ENCODE measurements around the gene BIVM. TPM values are rescaled to one million over a fixed set of nuclear protein-coding genes. Genes with fewer than 3 reads are reported as not detected.

The BIVM gene
- total RNA-seq, 2 donors from 2014 or later, result 20.2 to 38.9 TPM

DNA sequence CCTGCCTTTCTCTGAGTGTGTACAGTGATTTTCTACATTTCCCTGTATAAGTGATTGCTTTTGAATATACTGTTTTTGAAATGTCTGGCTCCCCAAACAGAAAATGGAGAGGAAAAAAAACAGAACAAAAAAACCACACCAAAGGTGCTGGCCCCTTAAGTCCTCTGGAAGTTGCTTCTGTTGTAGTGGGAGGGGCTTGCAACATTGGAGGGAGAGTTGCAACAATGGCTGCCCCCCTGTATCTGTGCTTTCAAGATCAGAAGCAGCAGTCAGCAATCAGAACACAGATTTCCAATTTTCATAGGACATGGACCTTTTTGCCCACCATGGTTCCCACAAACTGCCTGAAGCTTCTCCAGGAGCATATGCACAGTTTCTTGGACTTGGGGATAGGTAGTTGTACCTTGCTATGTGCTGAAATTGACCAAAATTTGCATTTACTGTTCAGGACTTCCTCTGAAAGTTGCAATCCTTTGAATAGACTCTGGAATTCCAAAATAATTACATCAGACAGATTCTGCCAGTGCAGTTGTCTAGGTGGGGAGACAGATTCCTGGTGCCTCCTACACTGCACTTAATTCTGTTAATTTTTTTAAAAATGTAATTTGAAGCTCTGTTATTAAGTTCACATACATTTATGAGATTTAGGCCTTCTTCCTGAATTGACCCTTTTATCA is 13.8 kb downstream of the BIVM start:
- no peaks in the 10 kb centered on the region for H3K27me3 ChIP-seq
- H3K27ac ChIP-seq, result no peak overlapping the region
- peaks cover 27% of the 10 kb centered on the region for H3K36me3 ChIP-seq
- DNase-seq (ENCODE audit: low spot score), result no peak
- H3K9me3 ChIP-seq, result peaks cover 0 to 14% of the 10 kb centered on the region in 2 donors
- no peak overlapping the region for H3K4me3 ChIP-seq
- TF ChIP-seq, protein P1, sequence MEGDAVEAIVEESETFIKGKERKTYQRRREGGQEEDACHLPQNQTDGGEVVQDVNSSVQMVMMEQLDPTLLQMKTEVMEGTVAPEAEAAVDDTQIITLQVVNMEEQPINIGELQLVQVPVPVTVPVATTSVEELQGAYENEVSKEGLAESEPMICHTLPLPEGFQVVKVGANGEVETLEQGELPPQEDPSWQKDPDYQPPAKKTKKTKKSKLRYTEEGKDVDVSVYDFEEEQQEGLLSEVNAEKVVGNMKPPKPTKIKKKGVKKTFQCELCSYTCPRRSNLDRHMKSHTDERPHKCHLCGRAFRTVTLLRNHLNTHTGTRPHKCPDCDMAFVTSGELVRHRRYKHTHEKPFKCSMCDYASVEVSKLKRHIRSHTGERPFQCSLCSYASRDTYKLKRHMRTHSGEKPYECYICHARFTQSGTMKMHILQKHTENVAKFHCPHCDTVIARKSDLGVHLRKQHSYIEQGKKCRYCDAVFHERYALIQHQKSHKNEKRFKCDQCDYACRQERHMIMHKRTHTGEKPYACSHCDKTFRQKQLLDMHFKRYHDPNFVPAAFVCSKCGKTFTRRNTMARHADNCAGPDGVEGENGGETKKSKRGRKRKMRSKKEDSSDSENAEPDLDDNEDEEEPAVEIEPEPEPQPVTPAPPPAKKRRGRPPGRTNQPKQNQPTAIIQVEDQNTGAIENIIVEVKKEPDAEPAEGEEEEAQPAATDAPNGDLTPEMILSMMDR (IDR thresholded peaks at IDR 0.05), result no peak
- H3K4me1 ChIP-seq, result peaks cover 0 to 12% of the 10 kb centered on the region in 2 donors

DNA sequence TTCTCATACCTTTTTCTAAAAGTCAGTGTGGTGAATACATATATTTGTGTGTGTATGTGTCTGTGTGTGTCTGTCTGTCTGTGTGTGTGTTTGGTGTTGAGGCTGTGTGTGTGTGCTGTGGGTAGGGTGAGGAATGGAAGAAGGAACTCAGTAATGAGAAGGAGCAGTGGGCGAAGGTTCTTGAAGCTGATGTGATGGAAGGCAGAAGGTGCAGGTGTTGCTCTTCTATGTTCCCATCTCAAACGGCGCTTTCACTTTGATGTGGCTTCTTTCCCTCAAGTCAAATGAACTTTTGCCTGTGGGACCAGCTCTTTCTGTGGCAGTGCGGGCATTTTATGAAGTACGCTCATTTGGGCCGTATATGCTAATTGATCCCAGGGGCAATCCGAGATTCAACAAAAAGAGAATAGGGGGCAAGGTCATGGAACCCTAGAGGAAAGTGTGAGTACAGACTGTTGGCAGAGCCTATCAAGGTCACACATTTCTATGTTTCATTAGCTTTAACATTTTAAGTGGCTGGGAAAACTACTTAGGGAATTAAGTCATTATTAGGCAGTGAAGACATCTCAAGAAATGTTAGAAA is 15.2 kb downstream of the BIVM start:
- Histone ChIP-seq H3K36me3 (peaks cover 33% of the 10 kb centered on the region), H3K4me1 (peaks cover 0 to 7% of the 10 kb centered on the region in 2 donors), H3K9me3 (peaks cover 0 to 14% of the 10 kb centered on the region in 2 donors), H3K27ac (no peak overlapping the region), H3K27me3 (no peaks in the 10 kb centered on the region), H3K4me3 (no peak overlapping the region)
- TF ChIP-seq, protein P1 (IDR thresholded peaks at IDR 0.05), result no peak
- no peak for DNase-seq (ENCODE audit: low spot score)

DNA sequence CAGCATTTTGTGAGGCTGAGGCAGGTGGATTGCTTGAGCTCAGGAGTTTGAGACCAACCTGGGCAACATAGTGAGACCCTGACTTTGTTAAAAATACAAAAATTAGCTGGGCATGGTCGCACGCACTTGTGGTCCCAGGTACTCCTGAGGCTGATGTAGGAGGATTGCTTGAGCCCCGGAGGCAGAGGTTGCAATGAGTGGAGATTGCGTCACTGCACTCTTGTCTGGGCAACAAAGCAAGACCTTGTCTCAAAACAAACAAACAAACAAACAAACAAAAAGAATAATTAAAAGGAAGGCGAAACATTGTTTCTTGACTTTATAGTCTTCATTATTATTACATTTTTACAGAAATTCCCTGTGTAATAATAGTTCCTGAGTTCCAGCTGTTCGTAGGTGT is 15.9 kb downstream of the BIVM start:
- peaks cover 33% of the 10 kb centered on the region for H3K36me3 ChIP-seq
- no peak for DNase-seq (ENCODE audit: low spot score)
- H3K9me3 ChIP-seq, result peaks cover 0 to 14% of the 10 kb centered on the region in 2 donors
- H3K27me3 ChIP-seq, result no peaks in the 10 kb centered on the region
- no peak overlapping the region for H3K27ac ChIP-seq
- H3K4me3 ChIP-seq, result no peak overlapping the region
- TF ChIP-seq, protein P1 (IDR thresholded peaks at IDR 0.05), result no peak
- H3K4me1 ChIP-seq, result peaks cover 0 to 7% of the 10 kb centered on the region in 2 donors

DNA sequence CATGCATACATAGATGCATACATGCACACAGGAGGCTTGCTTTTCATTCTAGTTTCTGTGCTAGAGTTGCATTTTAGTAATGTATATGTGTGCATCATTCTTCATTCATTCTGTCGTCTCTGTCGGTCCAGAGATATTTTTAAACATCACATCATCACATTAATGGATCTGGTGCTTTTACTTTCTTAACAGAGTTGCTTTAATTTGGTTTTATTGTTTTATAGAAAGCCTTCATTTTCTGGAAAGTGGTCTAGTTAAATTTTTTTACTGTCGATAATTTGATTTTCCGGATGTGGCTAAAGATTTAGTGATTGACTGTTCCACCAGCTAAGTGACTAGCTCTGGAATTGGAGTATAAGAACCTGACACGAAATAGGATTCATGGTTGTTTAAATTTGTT is 16.9 kb downstream of the BIVM start:
- Histone ChIP-seq H3K4me3 (no peak overlapping the region), H3K9me3 (peaks cover 0 to 12% of the 10 kb centered on the region in 2 donors), H3K27me3 (no peaks in the 10 kb centered on the region), H3K36me3 (peaks cover 29% of the 10 kb centered on the region), H3K4me1 (peaks cover 0 to 7% of the 10 kb centered on the region in 2 donors), H3K27ac (no peak overlapping the region)
- DNase-seq (ENCODE audit: low spot score), result no peak
- TF ChIP-seq, protein P1 (IDR thresholded peaks at IDR 0.05), result no peak

DNA sequence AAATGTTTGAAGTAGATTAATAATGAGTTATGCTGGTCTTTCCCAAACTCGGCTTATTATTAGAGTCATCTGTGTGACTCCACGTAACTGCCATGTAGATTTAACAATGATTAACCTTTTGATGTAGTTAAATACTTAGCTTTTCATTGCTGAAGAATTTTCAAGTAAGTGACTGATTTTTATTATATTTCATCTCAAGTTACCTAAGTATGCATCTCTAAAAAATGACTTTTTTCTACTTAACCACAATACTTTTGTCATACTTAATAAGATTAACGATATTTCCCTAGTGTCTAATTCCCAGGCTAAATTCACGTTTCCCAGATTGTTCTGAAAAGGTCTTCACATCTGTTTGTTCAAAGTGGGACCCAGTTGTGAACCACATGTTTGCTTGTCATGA is 17.8 kb downstream of the BIVM start:
- Histone ChIP-seq H3K27me3 (no peaks in the 10 kb centered on the region), H3K36me3 (peaks cover 29% of the 10 kb centered on the region), H3K4me1 (peaks cover 0 to 7% of the 10 kb centered on the region in 2 donors), H3K27ac (no peak overlapping the region), H3K4me3 (no peak overlapping the region), H3K9me3 (peaks cover 0 to 3% of the 10 kb centered on the region in 2 donors)
- TF ChIP-seq, protein P1 (IDR thresholded peaks at IDR 0.05), result no peak
- no peak for DNase-seq (ENCODE audit: low spot score)
